SK-N-SH (cell line): Measurements from ENCODE around the gene BCLAF1. TPM values are rescaled to one million over a fixed set of nuclear protein-coding genes. Genes with fewer than 3 reads are reported as not detected.

Source experiments
- CTCF ChIA-PET: fragments of 300-600, 350-600 bp; formaldehyde crosslinking; extraction: SDS; loops from one replicate; lab custom pipeline; 2021; lab: Yijun Ruan, JAX
- POLR2A ChIA-PET: fragments of 350-600 bp; sonication (Branson Sonifier 250); formaldehyde crosslinking; extraction: SDS; loops from one replicate; lab custom pipeline; 2020; ENCODE audit warnings: antibody characterized with exemption, inconsistent platforms; lab: Yijun Ruan, JAX
- DNase-seq: peaks from one replicate; pipeline ENCODE4 v3.0.0; 2012
- H2AFZ ChIP-seq: fragments of 200-600 bp; sonication (generic); 2 replicates; pipeline ENCODE4 v1.8.1; 2016; ENCODE audit warnings: antibody characterized with exemption, mild to moderate bottlenecking, low read depth
- H3F3A ChIP-seq: fragments of 200-600 bp; sonication (generic); replicated peaks from 2 replicates; pipeline ENCODE3; 2016; ENCODE audit warnings: antibody characterized with exemption, mild to moderate bottlenecking; ENCODE audit not compliant: insufficient read depth
- H3K27ac ChIP-seq, 2 experiments: fragments of 200-500 bp in 1 of 2; fragments of 200-600 bp in 1 of 2; sonication (Bioruptor generic) in 1 of 2; sonication (generic), shearing (Covaris generic) in 1 of 2; 2 replicates each; pipeline versions ENCODE4 v1.5.1 to v1.6.1; 2014 to 2016; ENCODE audit warnings: low read depth in 2 of 2, inconsistent platforms in 1 of 2, low read length in 1 of 2, mild to moderate bottlenecking in 1 of 2, mixed read lengths in 1 of 2
- H3K27me3 ChIP-seq: fragments of 200-600 bp; sonication (generic), shearing (Covaris generic); 2 replicates; pipeline ENCODE4 v1.6.1; 2016; ENCODE audit warnings: mixed run types; ENCODE audit not compliant: insufficient read depth
- H3K36me3 ChIP-seq, 2 experiments: fragments of 200-500 bp in 1 of 2; fragments of 200-600 bp in 1 of 2; sonication (Bioruptor generic) in 1 of 2; sonication (generic) in 1 of 2; replicated peaks in 1 of 2; 2 replicates each; pipeline versions ENCODE3 to v1.5.1; 2014 to 2016; ENCODE audit warnings: low read length in 1 of 2, mild to moderate bottlenecking in 1 of 2; ENCODE audit not compliant: insufficient read depth in 2 of 2, control insufficient read depth in 1 of 2
- H3K4me1 ChIP-seq, 2 experiments: fragments of 200-500 bp in 1 of 2; fragments of 200-600 bp in 1 of 2; sonication (Bioruptor generic) in 1 of 2; sonication (generic), shearing (Covaris generic) in 1 of 2; 2 replicates each; pipeline versions ENCODE4 v1.5.1 to v1.6.1; 2014 to 2016; ENCODE audit warnings: low read depth in 1 of 2, low read length in 1 of 2, mixed run types in 1 of 2; ENCODE audit not compliant: insufficient read depth in 2 of 2, control insufficient read depth in 1 of 2
- H3K4me2 ChIP-seq: fragments of 200-600 bp; sonication (generic), shearing (Covaris generic); 2 replicates; pipeline ENCODE4 v1.6.1; 2017; ENCODE audit warnings: mixed run types
- H3K4me3 ChIP-seq, 2 experiments: fragments of 200-500 bp in 1 of 2; fragments of 200-600 bp in 1 of 2; sonication (Bioruptor generic) in 1 of 2; sonication (generic), shearing (Covaris generic) in 1 of 2; 2 replicates each; pipeline versions ENCODE4 v1.5.1 to v1.8.1; 2014 to 2016; ENCODE audit warnings: low read depth in 2 of 2, inconsistent platforms in 1 of 2, low read length in 1 of 2, mild to moderate bottlenecking in 1 of 2, mixed read lengths in 1 of 2, moderate library complexity in 1 of 2
- H3K79me2 ChIP-seq: fragments of 200-600 bp; sonication (generic); 2 replicates; pipeline ENCODE4 v1.8.1; 2017; ENCODE audit warnings: mild to moderate bottlenecking; ENCODE audit not compliant: insufficient read depth
- H3K9ac ChIP-seq: fragments of 200-600 bp; sonication (generic); 2 replicates; pipeline ENCODE4 v1.6.1; 2017; ENCODE audit warnings: mixed run types
- H3K9me2 ChIP-seq: fragments of 200-600 bp; sonication (generic); 2 replicates; pipeline ENCODE4 v1.6.1; 2017; ENCODE audit warnings: mixed run types
- H3K9me3 ChIP-seq: fragments of 200-600 bp; sonication (generic); 2 replicates; pipeline ENCODE4 v1.6.1; 2017; ENCODE audit warnings: mixed run types, mild to moderate bottlenecking, moderate library complexity
- H4K20me1 ChIP-seq: fragments of 200-600 bp; sonication (generic); 2 replicates; pipeline ENCODE4 v1.6.1; 2017; ENCODE audit warnings: mild to moderate bottlenecking, mixed run types; ENCODE audit not compliant: insufficient read depth
- EZH2phosphoT487 ChIP-seq: fragments of 200-600 bp; sonication (generic); IDR thresholded peaks from 2 replicates; pipeline ENCODE4 v1.6.1; 2017; ENCODE audit warnings: low read depth, mixed run types, mild to moderate bottlenecking, antibody characterized with exemption, moderate library complexity, borderline replicate concordance
- GATA2 ChIP-seq: sonication (generic); formaldehyde crosslinking; IDR thresholded peaks from 2 replicates; pipeline ENCODE4 v1.5.0; 2020; ENCODE audit warnings: mild to moderate bottlenecking, missing genetic modification reagents
- JUND ChIP-seq: IDR thresholded peaks from 2 replicates; pipeline ENCODE4 v1.4.0; 2012
- MEF2A ChIP-seq: IDR thresholded peaks from 2 replicates; pipeline ENCODE4 v1.4.0; 2012; ENCODE audit warnings: low read depth, borderline replicate concordance
- MXI1 ChIP-seq: IDR thresholded peaks from 2 replicates; pipeline ENCODE4 v1.6.1; 2012; ENCODE audit warnings: mild to moderate bottlenecking, low read depth, low read length, improper control_type of control experiment
- NRF1 ChIP-seq: IDR thresholded peaks from 2 replicates; pipeline ENCODE4 v1.6.1; 2012; ENCODE audit warnings: low read depth, mild to moderate bottlenecking, low read length
- POLR2AphosphoS5 ChIP-seq: IDR thresholded peaks from 2 replicates; pipeline ENCODE4 v1.6.1; 2012; ENCODE audit warnings: low read depth, low read length
- RAD21 ChIP-seq: IDR thresholded peaks from 2 replicates; pipeline ENCODE4 v1.6.1; 2012; ENCODE audit warnings: mild to moderate bottlenecking, low read length
- RCOR1 ChIP-seq: fragments of 150-350 bp; IDR thresholded peaks from 2 replicates; pipeline ENCODE4 v1.6.1; 2017; ENCODE audit warnings: antibody characterized with exemption, low read length
- SIN3A ChIP-seq: IDR thresholded peaks from 2 replicates; pipeline ENCODE4 v1.6.1; 2012; ENCODE audit warnings: low read depth, mild to moderate bottlenecking, low read length, moderate library complexity, borderline replicate concordance
- SMC3 ChIP-seq: IDR thresholded peaks from 2 replicates; pipeline ENCODE4 v1.6.1; 2012; ENCODE audit warnings: low read depth, low read length, improper control_type of control experiment
- USF1 ChIP-seq: IDR thresholded peaks from 2 replicates; pipeline ENCODE4 v1.4.0; 2012; ENCODE audit warnings: low read depth, borderline replicate concordance
- WGBS: methylation state at CpG from one replicate; pipeline ENCODE4 v1.1.6; 2017; ENCODE audit warnings: low lambda C conversion rate; 5-methylcytosine and 5-hydroxymethylcytosine counted together
- polyA plus RNA-seq, 3 experiments: library from polyadenylated mRNA; depleted of rRNA; stranded (reverse); fragments of >200 nt; gene quantifications; 2 replicates each; pipeline ENCODE4 v1.2.3, GENCODE V29; 2012
- TF ChIP-seq, protein P1 (sequence below): IDR thresholded peaks from 2 replicates; pipeline ENCODE4 v1.4.0; 2012; ENCODE audit warnings: low read depth, borderline replicate concordance
- TF ChIP-seq, protein P2 (sequence below): fragments of 150-350 bp; IDR thresholded peaks from 2 replicates; pipeline ENCODE4 v1.6.1; 2016; ENCODE audit warnings: mild to moderate bottlenecking, low read depth, low read length
- TF ChIP-seq, protein P3 (sequence below): fragments of 200-600 bp; sonication (generic); IDR thresholded peaks from 2 replicates; pipeline ENCODE4 v1.6.1; 2017; ENCODE audit warnings: antibody characterized with exemption, mild to moderate bottlenecking, moderate library complexity

Gene BCLAF1
- polyA plus RNA-seq, 1 of the 3 experiments (the other 2 are of a cell fraction) = 21.9 TPM

- Histone ChIP-seq H3K9me2 (no peaks in the 10 kb centered on the region), H3K36me3 (no peaks in the 10 kb centered on the region), H3K4me2 (no peak overlapping the region), H4K20me1 (no peaks in the 10 kb centered on the region), H3K79me2 (no peaks in the 10 kb centered on the region), H3K4me3 (no peak overlapping the region)
- 100% methylated on average over 1 of the region's 4 CpGs for WGBS
- no peak for DNase-seq
- CTCF ChIA-PET = interaction anchor here (1.2 to 1.5 kb wide), 2 partner anchors 19 to 78 kb away, joined by 3 read pairs; no protein-coding TSS in a partner anchor
- TF ChIP-seq GATA2 (CRISPR knock-in tag) (no peak), SMC3 (no peak), SIN3A (no peak), RCOR1 (no peak), USF1 (no peak), NRF1 (no peak), RAD21 (no peak)
- TF ChIP-seq, protein P1, sequence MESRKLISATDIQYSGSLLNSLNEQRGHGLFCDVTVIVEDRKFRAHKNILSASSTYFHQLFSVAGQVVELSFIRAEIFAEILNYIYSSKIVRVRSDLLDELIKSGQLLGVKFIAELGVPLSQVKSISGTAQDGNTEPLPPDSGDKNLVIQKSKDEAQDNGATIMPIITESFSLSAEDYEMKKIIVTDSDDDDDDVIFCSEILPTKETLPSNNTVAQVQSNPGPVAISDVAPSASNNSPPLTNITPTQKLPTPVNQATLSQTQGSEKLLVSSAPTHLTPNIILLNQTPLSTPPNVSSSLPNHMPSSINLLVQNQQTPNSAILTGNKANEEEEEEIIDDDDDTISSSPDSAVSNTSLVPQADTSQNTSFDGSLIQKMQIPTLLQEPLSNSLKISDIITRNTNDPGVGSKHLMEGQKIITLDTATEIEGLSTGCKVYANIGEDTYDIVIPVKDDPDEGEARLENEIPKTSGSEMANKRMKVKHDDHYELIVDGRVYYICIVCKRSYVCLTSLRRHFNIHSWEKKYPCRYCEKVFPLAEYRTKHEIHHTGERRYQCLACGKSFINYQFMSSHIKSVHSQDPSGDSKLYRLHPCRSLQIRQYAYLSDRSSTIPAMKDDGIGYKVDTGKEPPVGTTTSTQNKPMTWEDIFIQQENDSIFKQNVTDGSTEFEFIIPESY = no peak
- TF ChIP-seq, protein P2, sequence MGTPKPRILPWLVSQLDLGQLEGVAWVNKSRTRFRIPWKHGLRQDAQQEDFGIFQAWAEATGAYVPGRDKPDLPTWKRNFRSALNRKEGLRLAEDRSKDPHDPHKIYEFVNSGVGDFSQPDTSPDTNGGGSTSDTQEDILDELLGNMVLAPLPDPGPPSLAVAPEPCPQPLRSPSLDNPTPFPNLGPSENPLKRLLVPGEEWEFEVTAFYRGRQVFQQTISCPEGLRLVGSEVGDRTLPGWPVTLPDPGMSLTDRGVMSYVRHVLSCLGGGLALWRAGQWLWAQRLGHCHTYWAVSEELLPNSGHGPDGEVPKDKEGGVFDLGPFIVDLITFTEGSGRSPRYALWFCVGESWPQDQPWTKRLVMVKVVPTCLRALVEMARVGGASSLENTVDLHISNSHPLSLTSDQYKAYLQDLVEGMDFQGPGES = no peak
- TF ChIP-seq, all 33 proteins: peak for 0
- H3K27me3 ChIP-seq = no peaks in the 10 kb centered on the region
- POLR2A ChIA-PET = no interaction called here
- no peak overlapping the region for H2AFZ ChIP-seq
- peaks cover 0 to 6% of the 10 kb centered on the region in 2 experiments; a peak in 1 of 4 replicates for H3K4me1 ChIP-seq
- H3K9ac ChIP-seq = no peak overlapping the region
- no peaks in the 10 kb centered on the region for H3F3A ChIP-seq
- H3K27ac ChIP-seq = no peak overlapping the region
- no peaks in the 10 kb centered on the region for H3K9me3 ChIP-seq
Observed at GRCh38 chr6:136304410-136304809, 14.8 kb upstream of the BCLAF1 start.

- H3K27me3 ChIP-seq = no peaks in the 10 kb centered on the region
- no peaks in the 10 kb centered on the region for H4K20me1 ChIP-seq
- H3K36me3 ChIP-seq = no peaks in the 10 kb centered on the region
- WGBS = 81% methylated on average over 3 of the region's 3 CpGs
- no peaks in the 10 kb centered on the region for H3K9me3 ChIP-seq
- no peaks in the 10 kb centered on the region for H3F3A ChIP-seq
- no peaks in the 10 kb centered on the region for H3K79me2 ChIP-seq
- ChIA-PET CTCF (interaction anchor here (1.3 to 1.5 kb wide), 2 partner anchors 14 to 77 kb away, joined by 3 read pairs; no protein-coding TSS in a partner anchor), POLR2A (no interaction called here)
- no peak overlapping the region for H2AFZ ChIP-seq
- no peak for DNase-seq
- H3K9ac ChIP-seq = no peak overlapping the region
- H3K9me2 ChIP-seq = no peaks in the 10 kb centered on the region
- H3K4me2 ChIP-seq = no peak overlapping the region
- peaks cover 0 to 6% of the 10 kb centered on the region in 2 experiments; a peak in 1 of 4 replicates for H3K4me1 ChIP-seq
- TF ChIP-seq JUND (no peak), EZH2phosphoT487 (no peak), POLR2AphosphoS5 (no peak), USF1 (no peak), NRF1 (no peak), MEF2A (no peak), MXI1 (no peak)
- TF ChIP-seq, protein P3, sequence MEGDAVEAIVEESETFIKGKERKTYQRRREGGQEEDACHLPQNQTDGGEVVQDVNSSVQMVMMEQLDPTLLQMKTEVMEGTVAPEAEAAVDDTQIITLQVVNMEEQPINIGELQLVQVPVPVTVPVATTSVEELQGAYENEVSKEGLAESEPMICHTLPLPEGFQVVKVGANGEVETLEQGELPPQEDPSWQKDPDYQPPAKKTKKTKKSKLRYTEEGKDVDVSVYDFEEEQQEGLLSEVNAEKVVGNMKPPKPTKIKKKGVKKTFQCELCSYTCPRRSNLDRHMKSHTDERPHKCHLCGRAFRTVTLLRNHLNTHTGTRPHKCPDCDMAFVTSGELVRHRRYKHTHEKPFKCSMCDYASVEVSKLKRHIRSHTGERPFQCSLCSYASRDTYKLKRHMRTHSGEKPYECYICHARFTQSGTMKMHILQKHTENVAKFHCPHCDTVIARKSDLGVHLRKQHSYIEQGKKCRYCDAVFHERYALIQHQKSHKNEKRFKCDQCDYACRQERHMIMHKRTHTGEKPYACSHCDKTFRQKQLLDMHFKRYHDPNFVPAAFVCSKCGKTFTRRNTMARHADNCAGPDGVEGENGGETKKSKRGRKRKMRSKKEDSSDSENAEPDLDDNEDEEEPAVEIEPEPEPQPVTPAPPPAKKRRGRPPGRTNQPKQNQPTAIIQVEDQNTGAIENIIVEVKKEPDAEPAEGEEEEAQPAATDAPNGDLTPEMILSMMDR = no peak
- TF ChIP-seq, protein P2 = no peak
- no peak overlapping the region for H3K27ac ChIP-seq
- H3K4me3 ChIP-seq = no peak overlapping the region
Observed at GRCh38 chr6:136303516-136303915, 13.9 kb upstream of the BCLAF1 start.
